Activated CD4-positive, alpha-beta T cell treated with anti-CD3 and anti-CD28 coated beads, Interleukin-2, amount 50 U/mL, for 48 hours (primary cell): ENCODE results near the gene AKIRIN2.

Experiments used
- DNase-seq, 2 experiments: peaks; one replicate each; pipeline ENCODE4 v3.0.0-alpha.2; 2020

Gene AKIRIN2

DNA sequence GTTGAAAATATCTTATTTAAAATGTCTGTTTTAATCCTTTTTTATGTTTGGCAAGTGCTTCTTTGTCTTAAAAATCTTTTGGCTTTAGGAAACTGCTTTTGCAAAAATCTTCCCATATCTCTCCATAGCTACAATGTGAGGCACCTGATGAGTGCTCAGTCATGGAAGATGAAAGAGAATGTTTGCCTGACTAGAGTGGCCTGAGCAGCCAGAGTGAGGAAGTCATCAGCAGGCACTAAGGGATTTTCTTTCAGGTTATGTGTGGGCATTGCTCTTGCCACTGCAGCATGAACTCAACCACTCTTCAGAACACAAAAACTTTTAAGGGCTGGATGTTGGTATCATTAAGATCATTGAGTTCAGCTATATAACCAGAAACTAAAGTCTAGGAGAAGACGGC lies 47.9 kb downstream of the AKIRIN2 start:
- DNase-seq, result no peak

DNA sequence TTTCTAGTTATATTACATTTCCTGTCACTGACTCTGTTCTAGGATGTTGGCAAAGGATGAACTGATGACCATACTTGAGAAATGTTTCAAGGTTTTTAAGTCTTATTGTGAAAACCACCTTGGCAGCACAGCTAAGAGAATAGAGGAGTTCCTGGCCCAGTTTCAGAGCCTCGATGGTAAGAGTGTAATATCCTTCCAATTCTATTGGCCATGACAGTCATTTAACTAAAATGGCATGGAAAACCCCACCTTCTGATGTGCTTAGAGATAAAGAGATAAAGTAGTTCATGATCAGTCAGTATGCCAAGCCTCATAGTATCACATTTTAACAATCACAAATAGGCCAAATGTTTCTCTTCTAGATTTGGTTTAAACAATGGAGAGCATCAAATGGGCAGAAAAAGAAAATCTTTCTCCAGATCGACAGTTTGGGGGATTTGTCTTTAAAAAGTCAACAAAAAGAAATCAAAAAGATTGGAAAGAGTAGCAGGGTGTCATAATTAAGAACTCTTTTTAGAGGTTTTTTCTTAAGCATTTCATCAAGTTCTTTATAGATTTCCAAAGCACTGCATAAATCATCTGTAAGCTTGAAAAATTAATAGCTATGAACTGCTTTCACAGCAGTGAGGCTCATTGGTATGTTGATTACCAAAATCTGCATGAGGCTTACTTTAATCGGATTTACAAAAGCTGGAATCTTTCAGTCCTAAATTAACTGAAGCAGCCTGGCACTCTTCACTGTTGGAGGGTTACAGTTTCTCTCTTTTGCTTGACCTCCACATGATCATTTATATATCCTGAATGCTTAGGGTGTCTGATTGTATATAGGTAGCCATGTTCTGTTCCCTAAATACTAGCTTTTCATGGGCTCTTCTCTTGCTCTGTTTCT lies 48.7 kb downstream of the AKIRIN2 start:
- DNase-seq, result no peak

DNA sequence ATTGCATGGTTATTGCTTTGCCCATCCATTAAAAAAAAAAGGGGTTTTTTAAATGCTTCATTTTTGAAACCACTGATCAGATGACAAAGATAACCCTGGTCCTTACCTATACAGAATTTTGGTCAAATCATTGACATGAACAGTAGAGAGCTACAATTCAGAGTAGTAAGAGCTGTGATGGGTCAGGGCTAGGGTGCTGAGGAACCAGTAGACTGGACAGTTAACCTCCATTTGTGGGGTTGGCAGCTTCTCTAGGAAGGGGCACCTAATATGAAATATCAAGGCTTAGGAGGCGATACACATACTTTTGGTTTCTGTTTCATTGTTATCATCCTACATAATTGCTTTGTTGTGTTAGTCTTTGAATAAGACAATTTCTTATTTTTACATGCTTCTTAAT lies 57.0 kb downstream of the AKIRIN2 start:
- no peak for DNase-seq

DNA sequence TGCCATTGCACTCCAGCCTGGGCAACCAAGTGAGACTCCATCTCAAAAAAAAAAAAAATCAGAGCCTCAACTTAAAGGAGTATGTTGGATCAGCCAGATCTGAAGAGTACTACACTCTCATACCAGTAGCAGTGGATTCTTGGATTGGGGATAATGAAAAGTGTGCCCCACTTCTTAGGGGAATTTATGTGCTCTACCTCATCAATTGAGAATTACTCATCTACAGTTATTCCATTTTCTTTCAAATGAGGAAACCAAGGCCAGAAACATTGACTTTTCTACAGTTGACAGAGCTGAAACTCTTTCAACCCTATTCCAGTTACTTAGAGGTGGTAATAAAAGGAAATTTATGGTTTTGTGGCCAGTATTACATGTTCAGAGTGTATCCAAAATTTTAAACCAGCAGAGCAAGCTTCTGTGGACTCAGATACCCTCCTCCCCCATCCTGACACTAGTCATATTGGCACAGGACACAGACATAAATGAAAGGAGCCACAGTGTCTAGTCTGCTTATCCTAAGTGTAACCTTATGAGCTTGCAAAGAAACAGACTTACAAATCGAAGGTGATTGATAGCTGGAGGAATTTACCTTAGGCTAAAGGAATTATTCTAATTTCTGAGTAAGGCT lies 60.9 kb downstream of the AKIRIN2 start:
- no peak for DNase-seq

DNA sequence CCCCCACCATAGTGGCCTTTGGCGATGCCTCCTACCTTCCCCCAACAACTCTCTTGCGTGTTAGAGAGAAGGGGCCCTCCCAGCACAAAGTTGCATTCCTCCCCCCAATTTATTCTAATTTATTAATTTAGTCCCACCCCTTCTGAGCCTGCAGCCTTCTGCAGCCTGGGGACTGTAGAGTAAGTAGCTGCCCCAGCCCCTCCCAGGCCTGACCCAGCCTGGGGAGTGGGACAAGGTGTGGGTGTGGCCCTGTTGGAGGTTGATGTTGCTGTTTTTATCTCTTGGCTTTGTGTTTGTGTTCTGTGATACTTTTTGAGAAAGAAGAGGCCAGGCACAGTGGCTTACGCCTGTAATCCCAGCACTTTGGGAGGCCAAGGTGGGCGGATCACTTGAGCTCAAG lies 62.7 kb downstream of the AKIRIN2 start:
- DNase-seq, result no peak

DNA sequence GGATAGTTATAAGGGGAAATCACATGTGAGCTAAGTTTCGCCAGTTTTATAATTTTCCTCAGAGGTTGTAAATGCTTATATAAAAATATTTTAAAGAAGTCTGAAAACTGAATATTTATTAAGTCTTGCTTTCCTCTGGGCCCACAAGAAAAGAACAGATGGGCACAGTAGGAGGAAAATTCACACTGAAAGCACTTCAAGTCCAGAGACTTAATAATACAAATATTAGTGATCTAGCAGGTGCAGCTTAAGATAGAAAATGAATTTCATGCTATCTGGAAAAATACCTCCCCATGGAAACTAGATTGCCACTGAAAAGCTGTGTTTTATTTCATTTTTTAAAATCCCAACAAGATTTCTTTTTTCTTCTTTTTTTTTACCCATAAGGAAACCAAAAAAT lies 64.9 kb downstream of the AKIRIN2 start:
- DNase-seq, result no peak

DNA sequence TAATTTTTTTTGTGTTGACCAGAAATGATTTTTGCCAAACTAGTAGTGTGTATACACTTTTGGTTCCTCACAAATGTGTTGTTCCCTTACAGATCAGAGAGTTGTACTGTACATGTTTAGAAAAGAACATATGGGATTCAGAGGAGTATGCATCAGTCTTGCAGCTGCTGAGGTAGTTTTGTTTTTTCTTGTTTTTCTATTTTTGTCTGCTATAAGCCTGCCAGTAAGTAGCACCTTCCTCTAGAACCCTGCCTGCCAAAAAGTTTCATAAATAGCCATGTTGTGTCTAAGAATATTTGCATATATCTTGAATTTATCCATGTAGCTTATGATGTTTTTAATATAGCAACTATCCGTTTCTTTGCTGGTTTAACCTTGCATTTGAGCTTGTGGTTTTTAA lies 65.7 kb downstream of the AKIRIN2 start:
- no peak for DNase-seq

DNA sequence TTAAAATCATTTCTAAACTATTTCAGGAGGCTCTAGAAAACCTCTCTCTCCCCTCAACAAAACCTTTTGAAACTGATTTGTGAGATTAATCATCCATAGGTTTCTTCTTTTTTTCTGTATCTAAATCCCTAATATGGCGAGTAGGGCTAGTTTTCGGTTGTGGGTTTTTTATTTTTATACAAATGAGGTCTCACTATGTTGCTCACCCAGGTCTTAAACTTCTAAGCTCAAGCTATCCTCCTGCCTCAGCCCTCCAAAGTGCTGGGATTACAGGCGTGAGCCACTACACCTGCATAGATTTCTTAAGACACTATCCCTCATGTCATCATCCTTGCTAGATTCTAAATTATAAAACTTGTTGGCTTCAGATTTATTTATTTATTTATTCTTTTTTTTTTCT lies 68.2 kb downstream of the AKIRIN2 start:
- no peak for DNase-seq

DNA sequence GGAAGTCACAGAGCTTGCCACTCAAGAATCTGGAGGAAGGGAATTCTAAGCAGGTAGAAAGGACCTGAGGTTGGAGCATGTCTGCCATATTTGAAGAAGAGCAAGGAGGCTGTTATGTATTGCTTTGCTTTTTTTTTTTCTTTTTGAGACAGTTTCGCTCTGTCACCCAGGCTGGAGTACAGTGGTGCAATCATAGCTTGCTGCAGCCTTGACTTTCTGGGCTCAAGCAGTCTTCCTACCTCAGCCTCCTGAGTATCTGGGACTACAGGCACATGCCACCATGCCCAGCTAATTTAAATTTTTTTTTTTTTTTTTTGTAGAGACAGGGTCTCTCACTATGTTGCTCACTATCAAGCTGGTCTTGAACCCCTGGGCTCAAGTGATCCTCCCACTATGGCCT lies 71.3 kb downstream of the AKIRIN2 start:
- no peak for DNase-seq

DNA sequence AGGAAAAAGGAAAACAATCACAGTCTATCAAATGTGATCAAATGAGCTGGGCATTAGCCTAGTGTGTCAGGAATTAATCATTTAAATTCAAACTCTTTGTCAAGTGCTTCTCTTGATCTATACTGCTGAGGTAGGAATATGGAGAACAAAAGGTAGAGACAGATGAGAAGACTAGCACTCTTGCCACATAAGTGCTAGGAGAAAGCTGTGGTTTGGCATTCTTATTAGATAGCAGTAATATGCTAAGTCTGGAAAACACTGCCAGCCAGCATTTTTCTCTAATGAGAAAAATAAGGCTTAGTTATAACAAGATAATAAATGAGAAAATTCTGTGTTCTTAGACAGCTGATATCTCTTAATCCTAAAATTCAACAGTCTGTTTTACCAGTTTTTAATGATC lies 73.2 kb downstream of the AKIRIN2 start:
- DNase-seq, result no peak

DNA sequence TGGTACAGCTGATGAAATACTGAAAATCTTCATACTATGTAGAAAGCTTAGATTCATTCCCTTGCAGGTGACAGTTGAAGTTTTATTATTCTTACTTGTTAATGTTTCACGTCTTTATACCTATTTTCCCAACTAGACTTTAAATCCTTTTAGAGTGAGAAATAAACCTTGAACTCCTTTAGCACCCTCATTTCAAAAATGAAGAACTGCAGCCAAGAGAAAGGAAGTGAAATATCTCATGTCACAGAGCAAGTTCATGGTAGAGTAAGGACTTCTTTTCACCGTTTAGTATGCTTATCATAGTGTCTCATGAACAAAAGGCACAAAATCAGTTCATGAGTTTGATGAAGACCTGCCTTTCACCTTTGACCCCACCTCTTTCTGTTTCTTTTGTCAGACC lies 73.6 kb downstream of the AKIRIN2 start:
- no peak for DNase-seq
